Measurements from ENCODE around the gene SYCP3.
"Not testable (repeated sequence)": the region's sequence is repeated elsewhere in the genome, so short reads cannot be mapped to it uniquely, and the experiment has no call there.

The SYCP3 gene

GRCh38 chr12:101759396-101760047 lies 20.3 kb upstream of the SYCP3 start:
- DNase-seq (ENCODE audit: low spot score): peak; percentile 24

DNA sequence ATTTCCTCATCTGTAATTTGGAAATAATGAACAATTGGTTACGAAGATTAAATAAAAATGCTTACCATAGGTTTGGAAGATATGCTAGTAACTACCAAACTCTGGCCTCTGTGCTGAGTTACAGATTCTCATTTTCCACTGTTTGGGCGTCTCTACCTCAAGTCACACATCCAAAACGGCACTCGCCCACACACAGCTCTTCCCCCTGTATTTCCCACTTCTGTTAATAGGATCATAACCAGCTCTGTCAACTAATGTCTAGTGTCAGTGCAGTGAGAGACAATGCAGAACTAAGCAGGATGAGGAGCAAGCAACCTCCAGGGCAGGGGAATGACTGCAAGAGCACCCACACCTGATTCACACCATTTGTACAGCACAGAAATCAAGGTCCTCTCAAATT lies 10.9 kb upstream of the SYCP3 start:
- no peak for DNase-seq (ENCODE audit: low spot score)

DNA sequence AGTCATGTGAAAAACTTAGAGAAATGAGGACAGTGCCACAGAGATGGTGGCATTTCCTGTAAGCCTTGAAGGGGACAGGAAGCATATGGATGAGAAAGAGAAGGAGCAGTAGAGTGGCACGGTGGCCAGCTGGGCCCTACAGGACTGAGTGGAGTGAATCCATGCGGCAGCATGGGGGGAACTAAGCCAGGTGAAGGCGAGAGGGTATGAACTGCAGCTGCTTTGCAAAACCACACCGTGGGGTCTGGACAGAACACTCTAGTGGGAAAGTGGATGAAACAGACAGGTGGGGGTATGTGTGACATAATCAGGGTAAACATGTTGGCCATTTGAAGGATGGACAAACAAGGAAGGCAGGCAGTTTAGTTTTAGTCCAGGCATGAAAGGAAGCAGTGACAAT lies 10.4 kb upstream of the SYCP3 start:
- DNase-seq (ENCODE audit: low spot score): no peak

GRCh38 chr12:101748907-101749306 lies 9.6 kb upstream of the SYCP3 start:
- no peak for DNase-seq (ENCODE audit: low spot score)

- DNase-seq (ENCODE audit: low spot score): no peak
Observed at GRCh38 chr12:101747697-101748096, 8.4 kb upstream of the SYCP3 start.

- no peak for DNase-seq (ENCODE audit: low spot score)
Observed at GRCh38 chr12:101746661-101747060, 7.4 kb upstream of the SYCP3 start.

- no peak for DNase-seq (ENCODE audit: low spot score)
Observed at GRCh38 chr12:101746196-101746595, 6.9 kb upstream of the SYCP3 start.

GRCh38 chr12:101745481-101745880 lies 6.2 kb upstream of the SYCP3 start:
- no peak for DNase-seq (ENCODE audit: low spot score)

DNA sequence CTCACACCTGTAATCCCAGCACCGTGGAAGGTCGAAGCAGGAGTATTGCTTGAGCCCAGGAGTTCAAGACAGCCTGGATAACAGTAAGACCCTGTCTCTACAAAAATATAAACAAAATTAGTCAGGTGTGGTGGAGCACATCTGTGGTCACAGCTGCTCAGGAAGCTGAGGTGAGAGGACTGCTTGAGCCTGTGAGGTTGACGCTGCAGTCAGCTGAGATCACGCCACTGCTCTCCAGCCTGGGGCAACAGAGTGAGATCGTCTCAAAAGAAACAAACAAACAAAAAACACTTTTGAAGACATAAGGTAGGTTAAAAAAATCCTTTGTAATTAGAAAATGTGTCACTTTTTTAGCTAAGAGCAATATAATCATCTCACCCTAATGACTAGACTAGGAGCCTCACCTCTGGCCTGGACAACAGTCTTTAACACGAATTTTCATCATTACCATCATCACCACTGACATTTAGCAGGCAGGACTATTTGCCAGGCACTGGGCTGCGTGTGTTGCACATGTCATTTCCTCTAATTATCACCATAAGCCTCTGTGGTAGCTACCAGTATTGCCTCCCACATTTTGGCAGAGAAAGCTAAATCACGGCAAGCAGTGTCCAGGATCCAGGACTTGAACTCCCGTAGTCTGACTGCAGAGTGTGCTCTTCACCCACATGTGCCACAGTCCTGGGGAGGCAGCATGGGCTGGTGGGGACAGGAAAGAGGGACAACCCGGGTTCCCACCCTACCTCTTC lies 4.6 kb upstream of the SYCP3 start:
- DNase-seq (ENCODE audit: low spot score): no peak

DNA sequence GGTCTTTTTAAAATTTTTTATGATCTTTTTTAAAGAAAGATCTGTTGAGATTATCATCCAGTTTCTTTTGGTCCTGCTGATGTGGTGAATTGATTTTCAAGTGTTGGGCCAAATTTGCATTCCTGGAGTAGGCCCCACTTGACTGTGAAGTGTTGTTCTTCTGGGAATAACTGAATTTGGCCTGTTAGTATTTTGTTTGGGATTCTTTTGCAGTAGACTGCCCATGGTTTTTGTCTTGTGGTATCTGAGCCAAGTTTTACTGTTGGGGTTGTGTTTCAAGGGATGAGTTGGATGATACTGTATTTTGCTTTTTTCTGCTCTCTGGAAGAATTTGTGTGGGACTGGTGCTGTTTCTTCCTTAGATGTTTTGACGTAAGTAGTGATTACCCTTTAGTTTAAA lies 4.0 kb upstream of the SYCP3 start:
- no peak for DNase-seq (ENCODE audit: low spot score)

- no peak for DNase-seq (ENCODE audit: low spot score)
Observed at GRCh38 chr12:101740980-101741379, 1.7 kb upstream of the SYCP3 start.

GRCh38 chr12:101740566-101740965 lies 1.3 kb upstream of the SYCP3 start:
- no peak for DNase-seq (ENCODE audit: low spot score)

- no peak for DNase-seq (ENCODE audit: low spot score)
Observed at GRCh38 chr12:101737476-101737875, 1.8 kb downstream of the SYCP3 start.

- DNase-seq (ENCODE audit: low spot score): not testable (repeated sequence)
Observed at GRCh38 chr12:101734482-101734881, 4.8 kb downstream of the SYCP3 start.

- no peak for DNase-seq (ENCODE audit: low spot score)
Observed at GRCh38 chr12:101733166-101733565, 6.1 kb downstream of the SYCP3 start.

DNA sequence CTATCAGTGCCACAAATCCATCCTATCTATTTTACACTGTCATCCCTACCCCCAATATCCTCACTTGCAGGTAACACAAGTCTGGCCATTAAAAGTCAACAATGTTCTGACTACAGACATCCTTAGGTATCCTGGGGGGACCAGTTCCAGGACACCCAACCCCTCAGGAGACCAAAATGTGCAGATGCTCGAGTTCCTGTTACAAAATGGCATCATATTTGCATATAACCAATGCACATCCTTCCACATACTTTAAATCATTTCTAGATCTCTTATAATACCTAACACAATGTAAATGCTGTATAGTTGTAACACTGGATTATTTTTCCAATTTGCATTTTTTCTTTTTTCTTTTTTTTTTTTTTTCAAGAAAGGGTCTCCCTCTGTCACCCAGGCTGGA lies 6.9 kb downstream of the SYCP3 start:
- DNase-seq (ENCODE audit: low spot score): no peak

GRCh38 chr12:101729842-101730241 lies 9.4 kb downstream of the SYCP3 start:
- no peak for DNase-seq (ENCODE audit: low spot score)

DNA sequence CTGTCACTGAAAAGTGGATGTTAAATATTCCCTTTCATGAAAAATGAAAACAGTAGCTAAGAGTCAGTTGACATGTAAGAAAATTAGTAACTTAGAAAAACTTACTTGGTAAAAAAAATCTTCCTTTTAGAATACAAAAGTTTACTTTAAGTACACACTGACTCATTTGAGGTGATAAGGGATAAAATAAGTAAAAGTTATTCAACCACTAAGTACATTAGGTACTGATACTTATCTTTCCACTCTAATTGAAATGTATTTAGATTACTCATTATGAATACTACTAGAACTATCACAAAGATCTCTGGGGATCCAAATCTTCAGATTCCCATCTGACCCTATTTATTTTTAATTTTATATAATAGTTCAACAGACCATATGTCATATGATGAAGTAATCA lies 12.2 kb downstream of the SYCP3 start:
- DNase-seq (ENCODE audit: low spot score): no peak

- DNase-seq (ENCODE audit: low spot score): no peak
Observed at GRCh38 chr12:101722392-101722791, 16.9 kb downstream of the SYCP3 start.

- DNase-seq (ENCODE audit: low spot score): no peak
Observed at GRCh38 chr12:101720118-101720517, 19.1 kb downstream of the SYCP3 start.

DNA sequence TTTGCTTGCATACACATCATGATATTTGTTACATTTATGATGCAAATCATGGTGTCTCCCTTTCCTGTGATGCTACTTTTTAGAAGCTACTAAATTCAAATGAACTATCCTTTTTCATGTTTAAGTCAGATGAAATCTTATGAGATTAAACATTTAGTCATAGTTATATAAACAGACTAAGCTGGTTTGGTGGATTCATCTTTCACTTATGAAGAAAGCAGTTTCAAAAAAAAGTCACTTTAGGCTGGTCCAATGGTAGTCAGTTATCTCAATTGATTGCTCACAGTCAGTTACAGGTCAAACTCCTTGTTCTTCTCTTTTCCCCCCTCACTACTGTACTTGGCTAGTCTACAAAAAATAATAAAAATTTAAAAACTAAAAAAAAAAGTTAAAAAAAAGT lies 19.7 kb downstream of the SYCP3 start:
- DNase-seq (ENCODE audit: low spot score): no peak

DNA sequence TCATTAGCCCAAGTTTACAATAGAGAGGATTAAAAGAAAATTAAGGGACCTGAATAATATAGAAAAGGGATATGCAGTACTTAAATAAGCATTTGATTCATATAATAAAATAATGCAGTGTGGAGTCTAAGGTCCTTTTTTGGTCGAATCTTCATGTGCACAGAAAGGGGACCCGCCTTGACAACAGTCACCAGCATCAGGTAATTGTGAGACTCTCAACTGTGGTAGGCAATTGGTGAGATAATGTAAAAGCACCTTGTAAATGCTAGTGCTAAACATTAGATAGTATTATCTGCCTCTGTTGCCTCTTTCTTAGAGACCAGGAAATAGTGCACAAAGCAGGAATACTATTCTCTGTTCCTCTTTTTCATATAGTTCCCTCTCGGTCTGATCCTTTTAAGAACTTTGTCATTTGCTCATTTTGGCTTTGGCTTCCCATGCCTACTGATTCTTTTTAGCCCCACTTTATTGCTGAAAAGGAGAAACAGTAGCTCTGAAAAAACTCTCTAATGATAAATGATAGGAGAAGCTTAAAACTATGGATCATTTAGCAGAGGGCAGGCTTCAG lies 24.3 kb downstream of the SYCP3 start:
- no peak for DNase-seq (ENCODE audit: low spot score)

DNA sequence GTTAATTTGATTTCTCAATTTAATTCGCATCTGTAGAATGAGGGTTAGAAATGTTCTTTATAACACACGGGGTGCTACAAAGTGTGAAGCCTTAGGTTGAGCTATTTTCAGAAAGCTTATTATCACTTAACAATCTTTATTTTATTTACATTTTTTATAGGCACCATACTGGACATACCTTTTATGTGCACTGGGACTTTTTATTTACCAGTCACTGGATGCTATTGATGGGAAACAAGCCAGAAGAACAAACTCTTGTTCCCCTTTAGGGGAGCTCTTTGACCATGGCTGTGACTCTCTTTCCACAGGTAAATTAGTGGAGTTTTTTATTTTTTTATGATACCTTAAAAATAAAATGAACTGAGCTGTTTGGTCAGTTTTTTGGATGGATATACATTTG lies 25.3 kb downstream of the SYCP3 start:
- DNase-seq (ENCODE audit: low spot score): no peak

All from CD4-positive, alpha-beta T cell treated with Interleukin-6 at 100 ng/mL for 8 hours (primary cell).